ENCODE data around the gene GABPB1. TPM values are rescaled to one million over a fixed set of nuclear protein-coding genes. Genes with fewer than 3 reads are reported as not detected.

The GABPB1 gene
- total RNA-seq, 1 experiment from 2014 or later: 39.7 TPM

GRCh38 chr15:50248994-50249582 lies 105.9 kb downstream of the GABPB1 start:
- intact Hi-C loops (cut with micrococcal nuclease): no loop called here
- no peak overlapping the region for H3K4me2 ChIP-seq (ENCODE audit: low read length)
- ChIA-PET CTCF (no interaction called here), POLR2A (ENCODE audit: unreplicated experiment) (no interaction called here)
- no peaks in the 10 kb centered on the region for H3K9me3 ChIP-seq (ENCODE audit: low read length)
- H3K36me3 ChIP-seq (ENCODE audit: low read depth, low read length): no peaks in the 10 kb centered on the region
- no peak for DNase-seq
- H3F3A ChIP-seq (ENCODE audit: low read length, unreplicated experiment): no peaks in the 10 kb centered on the region
- no peaks in the 10 kb centered on the region for H3K9me2 ChIP-seq (replicated peaks; ENCODE audit: low read length)
- no peak overlapping the region for H3K9ac ChIP-seq (ENCODE audit: low read length)
- H3K4me1 ChIP-seq (ENCODE audit: insufficient read depth, low read length): no peaks in the 10 kb centered on the region
- H3K4me3 ChIP-seq (ENCODE audit: low read length): no peak overlapping the region
- H3K27me3 ChIP-seq (ENCODE audit: low read length): no peaks in the 10 kb centered on the region
- H3K79me2 ChIP-seq (ENCODE audit: low read length): no peaks in the 10 kb centered on the region
- H2AFZ ChIP-seq (ENCODE audit: low read length): no peak overlapping the region
- H3K27ac ChIP-seq (ENCODE audit: low read length): no peak overlapping the region
- TF ChIP-seq EZH2phosphoT487 (IDR thresholded peaks at IDR 0.05; ENCODE audit: borderline replicate concordance, low read length): no peak
- TF ChIP-seq, protein P1, sequence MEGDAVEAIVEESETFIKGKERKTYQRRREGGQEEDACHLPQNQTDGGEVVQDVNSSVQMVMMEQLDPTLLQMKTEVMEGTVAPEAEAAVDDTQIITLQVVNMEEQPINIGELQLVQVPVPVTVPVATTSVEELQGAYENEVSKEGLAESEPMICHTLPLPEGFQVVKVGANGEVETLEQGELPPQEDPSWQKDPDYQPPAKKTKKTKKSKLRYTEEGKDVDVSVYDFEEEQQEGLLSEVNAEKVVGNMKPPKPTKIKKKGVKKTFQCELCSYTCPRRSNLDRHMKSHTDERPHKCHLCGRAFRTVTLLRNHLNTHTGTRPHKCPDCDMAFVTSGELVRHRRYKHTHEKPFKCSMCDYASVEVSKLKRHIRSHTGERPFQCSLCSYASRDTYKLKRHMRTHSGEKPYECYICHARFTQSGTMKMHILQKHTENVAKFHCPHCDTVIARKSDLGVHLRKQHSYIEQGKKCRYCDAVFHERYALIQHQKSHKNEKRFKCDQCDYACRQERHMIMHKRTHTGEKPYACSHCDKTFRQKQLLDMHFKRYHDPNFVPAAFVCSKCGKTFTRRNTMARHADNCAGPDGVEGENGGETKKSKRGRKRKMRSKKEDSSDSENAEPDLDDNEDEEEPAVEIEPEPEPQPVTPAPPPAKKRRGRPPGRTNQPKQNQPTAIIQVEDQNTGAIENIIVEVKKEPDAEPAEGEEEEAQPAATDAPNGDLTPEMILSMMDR (conservative IDR thresholded peaks at IDR 0.05; ENCODE audit: low read depth, low read length): no peak
- TF ChIP-seq EZH2 (IDR thresholded peaks at IDR 0.05; ENCODE audit: low read length, unreplicated experiment): no peak
- no peaks in the 10 kb centered on the region for H4K20me1 ChIP-seq (ENCODE audit: low read length)
- no TSS peak for BruUV-seq (replicated peaks)
- ATAC-seq: no peak

- no peak overlapping the region for H3K4me2 ChIP-seq (ENCODE audit: low read length)
- H3K9me2 ChIP-seq (replicated peaks; ENCODE audit: low read length): no peaks in the 10 kb centered on the region
- H3K4me3 ChIP-seq (ENCODE audit: low read length): no peak overlapping the region
- H2AFZ ChIP-seq (ENCODE audit: low read length): no peak overlapping the region
- H3K36me3 ChIP-seq (ENCODE audit: low read depth, low read length): no peaks in the 10 kb centered on the region
- TF ChIP-seq EZH2 (IDR thresholded peaks at IDR 0.05; ENCODE audit: low read length, unreplicated experiment) (no peak), EZH2phosphoT487 (IDR thresholded peaks at IDR 0.05; ENCODE audit: borderline replicate concordance, low read length) (no peak)
- TF ChIP-seq, protein P1 (conservative IDR thresholded peaks at IDR 0.05; ENCODE audit: low read depth, low read length): no peak
- BruUV-seq (replicated peaks): no TSS peak
- H3K27me3 ChIP-seq (ENCODE audit: low read length): no peaks in the 10 kb centered on the region
- H3K9ac ChIP-seq (ENCODE audit: low read length): no peak overlapping the region
- H3K9me3 ChIP-seq (ENCODE audit: low read length): no peaks in the 10 kb centered on the region
- no peaks in the 10 kb centered on the region for H3K79me2 ChIP-seq (ENCODE audit: low read length)
- ChIA-PET POLR2A (ENCODE audit: unreplicated experiment) (no interaction called here), CTCF (no interaction called here)
- H3K4me1 ChIP-seq (ENCODE audit: insufficient read depth, low read length): no peaks in the 10 kb centered on the region
- ATAC-seq (no peak), DNase-seq (no peak)
- H3K27ac ChIP-seq (ENCODE audit: low read length): no peak overlapping the region
- intact Hi-C loops (cut with micrococcal nuclease): no loop called here
- no peaks in the 10 kb centered on the region for H3F3A ChIP-seq (ENCODE audit: low read length, unreplicated experiment)
- no peaks in the 10 kb centered on the region for H4K20me1 ChIP-seq (ENCODE audit: low read length)
Measured at GRCh38 chr15:50247819-50248655, 107.0 kb downstream of the GABPB1 start.

DNA sequence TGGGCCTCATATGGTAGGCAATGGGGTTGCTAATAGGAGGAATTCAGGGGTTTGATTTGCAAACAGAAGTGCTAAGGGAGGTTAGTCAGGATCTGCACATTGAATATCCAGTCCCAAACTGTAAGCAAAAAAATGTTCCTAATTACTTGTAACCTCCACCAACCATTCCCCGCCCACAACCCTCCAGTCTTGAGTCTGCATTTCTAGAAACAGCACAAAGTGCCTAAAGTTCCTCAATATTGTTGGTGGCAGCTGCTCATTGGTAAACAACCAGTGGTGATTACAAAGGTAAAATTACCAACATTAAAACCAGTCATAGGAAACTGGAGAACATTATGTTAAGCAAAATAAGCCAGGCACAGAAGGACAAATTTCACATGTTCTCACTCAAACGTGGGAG lies 108.4 kb downstream of the GABPB1 start:
- H3K4me3 ChIP-seq (ENCODE audit: low read length): no peak overlapping the region
- H3K9me3 ChIP-seq (ENCODE audit: low read length): no peaks in the 10 kb centered on the region
- H3K9ac ChIP-seq (ENCODE audit: low read length): no peak overlapping the region
- no peaks in the 10 kb centered on the region for H3K27me3 ChIP-seq (ENCODE audit: low read length)
- ChIA-PET CTCF (no interaction called here), POLR2A (ENCODE audit: unreplicated experiment) (no interaction called here)
- no peaks in the 10 kb centered on the region for H3K9me2 ChIP-seq (replicated peaks; ENCODE audit: low read length)
- peaks cover 4% of the 10 kb centered on the region for H3K4me1 ChIP-seq (ENCODE audit: insufficient read depth, low read length)
- H3F3A ChIP-seq (ENCODE audit: low read length, unreplicated experiment): no peaks in the 10 kb centered on the region
- TF ChIP-seq, protein P1 (conservative IDR thresholded peaks at IDR 0.05; ENCODE audit: low read depth, low read length): no peak
- TF ChIP-seq EZH2 (IDR thresholded peaks at IDR 0.05; ENCODE audit: low read length, unreplicated experiment): no peak
- TF ChIP-seq EZH2phosphoT487 (IDR thresholded peaks at IDR 0.05; ENCODE audit: borderline replicate concordance, low read length): no peak
- BruUV-seq (replicated peaks): no TSS peak
- ATAC-seq (no peak), DNase-seq (no peak)
- H2AFZ ChIP-seq (ENCODE audit: low read length): no peak overlapping the region
- H3K36me3 ChIP-seq (ENCODE audit: low read depth, low read length): no peaks in the 10 kb centered on the region
- H3K27ac ChIP-seq (ENCODE audit: low read length): no peak overlapping the region
- H4K20me1 ChIP-seq (ENCODE audit: low read length): no peaks in the 10 kb centered on the region
- H3K4me2 ChIP-seq (ENCODE audit: low read length): no peak overlapping the region
- intact Hi-C loops (cut with micrococcal nuclease): no loop called here
- no peaks in the 10 kb centered on the region for H3K79me2 ChIP-seq (ENCODE audit: low read length)

All from PC-3 (cell line).